SK-N-SH treated with all-trans-retinoic acid at 6 μM for 48 hours (cell line): ENCODE measurements around the gene ARAP3.

ENCODE experiments used
- ZFP30 ChIP-seq: fragments of 450-650 bp; formaldehyde crosslinking; IDR thresholded peaks from 2 replicates; pipeline ENCODE4 v1.5.0; 2022; ENCODE audit warnings: mild to moderate bottlenecking, moderate library complexity
- TF ChIP-seq, protein P1 (sequence below): fragments of 250-450 bp; sonication (Bioruptor Pico); IDR thresholded peaks from 2 replicates; pipeline ENCODE4 v1.5.0; 2020; ENCODE audit warnings: mild to moderate bottlenecking, moderate library complexity

GRCh38 chr5:141694479-141694878, 12.4 kb upstream of the ARAP3 start:
- no peak for TF ChIP-seq ZFP30
- TF ChIP-seq, protein P1, sequence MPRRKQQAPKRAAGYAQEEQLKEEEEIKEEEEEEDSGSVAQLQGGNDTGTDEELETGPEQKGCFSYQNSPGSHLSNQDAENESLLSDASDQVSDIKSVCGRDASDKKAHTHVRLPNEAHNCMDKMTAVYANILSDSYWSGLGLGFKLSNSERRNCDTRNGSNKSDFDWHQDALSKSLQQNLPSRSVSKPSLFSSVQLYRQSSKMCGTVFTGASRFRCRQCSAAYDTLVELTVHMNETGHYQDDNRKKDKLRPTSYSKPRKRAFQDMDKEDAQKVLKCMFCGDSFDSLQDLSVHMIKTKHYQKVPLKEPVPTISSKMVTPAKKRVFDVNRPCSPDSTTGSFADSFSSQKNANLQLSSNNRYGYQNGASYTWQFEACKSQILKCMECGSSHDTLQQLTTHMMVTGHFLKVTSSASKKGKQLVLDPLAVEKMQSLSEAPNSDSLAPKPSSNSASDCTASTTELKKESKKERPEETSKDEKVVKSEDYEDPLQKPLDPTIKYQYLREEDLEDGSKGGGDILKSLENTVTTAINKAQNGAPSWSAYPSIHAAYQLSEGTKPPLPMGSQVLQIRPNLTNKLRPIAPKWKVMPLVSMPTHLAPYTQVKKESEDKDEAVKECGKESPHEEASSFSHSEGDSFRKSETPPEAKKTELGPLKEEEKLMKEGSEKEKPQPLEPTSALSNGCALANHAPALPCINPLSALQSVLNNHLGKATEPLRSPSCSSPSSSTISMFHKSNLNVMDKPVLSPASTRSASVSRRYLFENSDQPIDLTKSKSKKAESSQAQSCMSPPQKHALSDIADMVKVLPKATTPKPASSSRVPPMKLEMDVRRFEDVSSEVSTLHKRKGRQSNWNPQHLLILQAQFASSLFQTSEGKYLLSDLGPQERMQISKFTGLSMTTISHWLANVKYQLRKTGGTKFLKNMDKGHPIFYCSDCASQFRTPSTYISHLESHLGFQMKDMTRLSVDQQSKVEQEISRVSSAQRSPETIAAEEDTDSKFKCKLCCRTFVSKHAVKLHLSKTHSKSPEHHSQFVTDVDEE (CRISPR knock-in tag), result no peak
